Cardiac septum (tissue), 1 donor: ENCODE data around the gene COA8. TPM values are rescaled to one million over a fixed set of nuclear protein-coding genes. Genes with fewer than 3 reads are reported as not detected.

Experiments used
- DNase-seq: peaks from one replicate; pipeline ENCODE4 v3.0.0-alpha.2; 2020; ENCODE audit warnings: low spot score
- intact Hi-C: fragments of 100-400 bp; cut with DNase I; formaldehyde crosslinking; loops from one replicate; pipeline ENCODE4 v1.14.0; 2022
- long read RNA-seq: library from polyadenylated mRNA; unstranded; transcript quantifications from one replicate; pipeline ENCODE4 v2.0.0, GENCODE V29; 2021
- total RNA-seq: library from RNA; stranded (reverse); fragmentation: NEBNext Ultra II Directional; extraction: Animal tissue kit (Norgen Biotek cat#: 25700); gene quantifications from one replicate; pipeline ENCODE4 v1.2.1, GENCODE V29; 2021
- donor health status: DM: no; HTN: no; CAD: no.

COA8 gene, protein sequence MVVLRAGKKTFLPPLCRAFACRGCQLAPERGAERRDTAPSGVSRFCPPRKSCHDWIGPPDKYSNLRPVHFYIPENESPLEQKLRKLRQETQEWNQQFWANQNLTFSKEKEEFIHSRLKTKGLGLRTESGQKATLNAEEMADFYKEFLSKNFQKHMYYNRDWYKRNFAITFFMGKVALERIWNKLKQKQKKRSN
- total RNA-seq: 43.8 TPM
- long read RNA-seq, transcript APOPT1-202 (3 exons, 575 nt): minor isoform, 15 of 97 reads
- long read RNA-seq, transcript APOPT1-201 (5 exons, 2,523 nt): major isoform, 66 of 97 reads
- long read RNA-seq, partial matches to known transcripts: 1 of 97 reads
- long read RNA-seq, other reads (novel, unspliced or antisense): 11 of 97 reads

GRCh38 chr14:103562429-103563225 lies at the start of gene COA8, which contains the start of gene BAG5:
Gene COA8 (plus strand): TSS chr14:103562960. CDS start chr14:103563002, 42 bp downstream.
Gene BAG5 (minus strand): TSS chr14:103562657. CDS start chr14:103561164, 1,493 bp downstream.
- peak; percentile 95 for DNase-seq
- intact Hi-C loops: no loop called here

DNA sequence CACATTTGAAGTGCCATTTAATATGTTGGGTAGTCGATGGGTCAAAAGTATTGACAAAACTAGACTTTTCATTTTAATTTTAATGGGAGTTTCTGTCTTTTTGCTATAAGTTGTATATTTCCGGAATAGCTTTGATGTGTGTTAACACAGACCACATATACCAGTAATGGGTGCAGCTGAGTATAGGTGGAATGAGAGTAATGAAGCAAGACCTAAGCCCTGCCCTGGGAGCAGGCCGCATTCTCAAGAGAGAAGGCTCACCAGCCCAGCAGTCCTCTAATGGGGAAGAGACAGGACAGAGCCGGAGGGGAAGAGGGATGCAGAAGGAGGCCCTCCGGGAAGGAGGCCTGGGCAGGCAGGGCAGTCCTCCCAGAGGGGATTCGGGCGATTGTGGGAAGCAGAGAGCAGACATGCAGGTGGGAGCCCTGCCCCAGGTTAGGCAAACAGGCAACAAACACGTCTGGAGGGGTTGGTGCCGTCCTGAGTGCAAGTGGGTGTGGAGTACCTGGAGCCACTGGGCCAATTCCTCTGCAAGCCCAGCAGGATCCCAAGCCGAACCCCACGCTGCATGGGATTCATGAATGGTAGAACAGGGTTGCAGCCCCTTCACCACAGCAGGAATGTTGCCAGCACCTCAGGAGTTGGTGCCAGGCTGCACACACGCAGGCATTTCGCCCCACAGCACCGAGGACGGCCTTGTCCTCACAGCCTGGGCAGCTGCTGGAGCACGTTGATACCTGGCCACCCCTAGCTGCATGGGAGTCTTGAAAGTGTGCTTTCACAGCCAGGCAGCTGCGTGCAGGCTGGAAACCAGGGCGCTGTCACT lies 48.0 kb upstream of the COA8 start:
- DNase-seq: no peak
- intact Hi-C loops: no loop called here

DNA sequence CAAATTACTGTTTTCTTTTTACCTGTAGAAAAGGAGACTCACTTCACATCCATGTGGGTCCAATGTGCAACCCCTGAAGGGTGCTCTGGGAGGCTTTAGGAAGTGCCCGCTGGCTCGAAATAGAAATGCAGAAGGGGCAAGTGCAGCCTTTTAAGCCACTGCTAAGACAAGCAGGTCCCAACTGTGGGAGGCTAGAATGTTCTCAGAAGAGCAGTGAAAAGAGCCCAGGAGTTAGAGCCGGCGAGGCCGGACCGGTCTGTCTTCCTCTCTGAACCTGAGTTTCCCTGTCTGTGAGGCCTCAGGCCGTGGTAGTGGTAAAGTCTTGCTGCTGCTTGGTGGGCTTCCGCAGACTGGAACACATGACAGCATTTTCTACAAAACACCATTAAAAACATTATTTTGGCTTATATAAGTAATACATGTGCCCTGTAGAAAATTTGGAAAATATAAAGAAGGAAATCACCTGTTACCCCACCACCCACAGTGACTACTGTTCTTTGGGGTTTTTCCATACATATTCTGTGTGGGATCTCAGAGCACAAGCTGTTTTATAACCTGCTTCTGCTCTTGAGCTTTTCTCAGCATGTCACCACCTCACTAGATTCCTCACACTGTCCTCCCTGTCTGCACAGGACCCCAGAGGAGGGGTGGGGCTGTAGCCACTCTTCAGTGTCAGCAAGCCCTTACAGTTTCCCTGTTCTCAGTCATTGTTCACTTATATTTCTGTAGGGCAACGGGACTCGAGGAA lies 46.2 kb upstream of the COA8 start:
- intact Hi-C loops: no loop called here
- no peak for DNase-seq

GRCh38 chr14:103517174-103517566 lies 45.6 kb upstream of the COA8 start:
- no peak for DNase-seq
- intact Hi-C loops: no loop called here

DNA sequence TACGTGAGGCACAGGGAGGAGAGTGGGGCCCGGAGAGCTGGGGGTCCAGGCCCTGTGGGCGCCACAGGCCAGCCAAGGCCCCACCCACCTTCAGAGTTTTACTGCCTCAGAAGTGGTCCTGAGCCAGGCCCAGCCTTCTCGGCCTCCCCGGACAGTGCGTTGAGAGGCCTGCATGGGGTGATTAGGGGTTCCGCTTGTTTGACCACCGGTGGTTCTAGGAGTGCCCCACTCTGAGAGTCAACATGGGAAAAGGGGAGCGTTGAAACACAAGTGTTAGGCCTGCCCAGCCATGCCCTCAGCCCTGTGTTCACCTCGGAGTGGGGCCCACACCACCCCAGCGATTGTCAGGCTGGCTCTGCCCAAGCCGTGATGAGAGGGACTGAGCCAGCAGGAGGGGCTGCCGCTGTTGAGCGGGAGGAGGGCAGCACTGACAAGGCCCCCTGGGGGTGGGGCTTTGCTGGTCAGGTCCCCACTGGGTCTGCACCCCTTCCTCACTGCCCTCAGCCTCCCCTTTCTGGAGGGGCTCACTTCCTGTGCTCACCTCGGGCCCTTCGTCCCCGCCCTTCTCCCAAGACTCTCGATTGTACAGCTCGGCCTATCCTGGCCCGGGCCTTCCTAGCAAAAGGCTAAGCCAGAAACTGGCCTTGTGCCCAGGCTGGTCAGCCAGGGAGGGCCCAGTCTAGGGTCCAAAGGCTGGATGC lies 44.9 kb upstream of the COA8 start:
- peak; percentile 76 for DNase-seq
- intact Hi-C loops: loop anchor here (2.0 kb wide), 1 partner anchor 29 kb away; no protein-coding TSS in a partner anchor

DNA sequence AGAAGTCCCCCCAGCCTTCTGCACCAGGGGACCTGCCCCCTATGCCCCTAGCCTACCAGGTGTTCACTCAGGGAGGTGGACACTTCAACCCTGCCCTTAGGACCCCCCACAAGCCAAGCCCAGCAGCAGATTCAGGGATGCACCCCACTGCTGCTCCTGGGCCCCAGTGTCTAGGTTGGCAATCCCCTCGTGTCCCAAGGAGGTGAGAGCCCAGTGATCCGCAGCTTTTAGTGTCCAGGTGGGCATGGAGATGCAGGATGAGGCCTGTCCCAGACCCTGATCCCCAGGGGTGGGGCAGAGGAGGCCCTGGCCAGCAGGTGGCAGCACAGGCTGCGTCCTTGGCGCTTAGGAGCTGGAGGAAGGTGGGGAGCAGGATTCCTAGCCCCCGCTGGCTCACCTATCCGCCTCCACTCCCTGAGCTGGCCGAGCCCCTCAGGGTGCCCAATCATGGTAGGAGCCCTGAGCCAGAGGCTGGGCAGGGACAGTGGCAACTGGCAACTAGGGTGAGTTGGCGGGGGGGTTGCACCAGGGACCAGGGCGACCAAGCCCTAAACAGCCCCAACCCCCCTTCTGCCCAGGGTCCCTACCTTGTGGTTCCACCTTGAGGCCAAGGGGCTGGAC lies 44.2 kb upstream of the COA8 start:
- intact Hi-C loops: loop anchor here (2.0 kb wide), 1 partner anchor 28 kb away; no protein-coding TSS in a partner anchor
- peak; percentile 85 for DNase-seq

GRCh38 chr14:103519043-103519836 lies 43.5 kb upstream of the COA8 start:
- intact Hi-C loops: loop anchor here (2.0 kb wide), 1 partner anchor 28 kb away; no protein-coding TSS in a partner anchor
- DNase-seq: peak; percentile 69

- intact Hi-C loops: loop anchor here (2.0 kb wide), 1 partner anchor 27 kb away; no protein-coding TSS in a partner anchor
- DNase-seq: no peak
Measured at GRCh38 chr14:103519837-103520212, 42.9 kb upstream of the COA8 start.

GRCh38 chr14:103520269-103520656 lies 42.5 kb upstream of the COA8 start:
- peak; percentile 62 for DNase-seq
- intact Hi-C loops: no loop called here

DNA sequence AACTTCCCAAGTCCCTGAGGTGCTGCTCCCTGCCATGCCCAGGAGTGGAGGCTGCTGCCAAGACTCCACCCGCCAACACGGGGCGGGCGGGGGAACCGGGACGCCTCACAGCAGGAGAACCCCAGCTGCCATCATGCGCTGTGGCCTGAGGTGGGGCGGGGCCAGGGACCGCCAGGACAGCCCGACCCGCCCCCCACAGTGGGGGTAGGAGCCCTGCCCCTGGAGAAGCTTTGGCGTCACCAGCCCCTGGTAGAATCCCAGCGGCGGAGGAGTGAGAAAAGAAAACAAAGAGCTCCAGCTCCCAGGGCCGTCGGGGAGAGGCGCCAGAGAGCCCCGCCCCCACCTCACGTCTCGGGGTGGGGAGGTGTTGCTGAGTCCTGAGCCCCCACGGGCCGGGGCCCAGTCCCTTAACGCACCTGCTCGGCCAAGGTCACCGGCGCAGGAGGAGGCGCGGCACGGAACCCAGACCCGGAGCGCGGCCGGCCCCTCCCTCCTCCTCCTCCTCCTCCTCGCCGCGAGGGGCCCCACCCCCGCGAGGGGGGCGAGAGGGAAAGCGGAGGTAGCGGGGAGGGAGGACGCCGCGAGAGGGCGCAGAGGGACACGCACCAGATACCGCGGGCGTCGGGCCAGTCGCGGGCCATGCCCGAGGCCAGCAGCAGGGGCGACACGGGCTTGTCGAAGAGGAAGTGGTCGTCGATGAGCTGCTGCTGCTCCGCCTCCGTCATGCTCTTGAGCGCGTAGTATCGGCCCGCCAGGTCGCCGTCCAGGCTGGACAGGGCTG lies 41.9 kb upstream of the COA8 start:
- DNase-seq: peak; percentile 90
- intact Hi-C loops: no loop called here

DNA sequence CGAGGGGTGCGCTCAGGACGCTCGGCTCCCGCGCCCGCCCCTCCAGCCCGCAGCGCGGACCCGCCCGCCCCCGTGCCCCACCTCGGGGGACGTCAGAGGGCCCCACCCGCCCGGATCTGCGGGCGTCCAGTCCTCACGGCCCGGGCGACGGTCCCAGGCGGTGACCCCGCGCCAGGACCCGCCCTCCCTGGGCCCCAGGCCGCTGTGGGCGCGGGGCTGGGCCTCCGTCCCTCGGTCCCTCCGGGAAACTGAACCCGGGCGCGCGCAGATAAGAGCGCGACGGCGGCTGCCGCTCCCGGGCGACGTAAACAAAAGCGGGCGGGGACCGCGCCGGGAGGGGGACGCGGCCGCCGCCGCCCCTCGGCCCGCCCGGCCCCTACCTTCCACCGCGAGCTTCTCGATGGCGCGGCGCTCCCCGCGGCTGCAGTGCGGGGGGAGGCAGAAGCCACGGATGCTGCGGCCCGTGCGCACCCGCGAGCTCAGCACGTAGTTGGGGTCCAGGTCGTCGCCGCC lies 41.3 kb upstream of the COA8 start:
- intact Hi-C loops: no loop called here
- DNase-seq: no peak

GRCh38 chr14:103521951-103522563 lies 40.7 kb upstream of the COA8 start:
- intact Hi-C loops: no loop called here
- peak; percentile 71 for DNase-seq

- intact Hi-C loops: no loop called here
- DNase-seq: no peak
Measured at GRCh38 chr14:103522649-103523574, 39.8 kb upstream of the COA8 start, which contains the start of gene CKB. Gene CKB (minus strand): TSS chr14:103522830. CDS start chr14:103522493, 337 bp downstream.

DNA sequence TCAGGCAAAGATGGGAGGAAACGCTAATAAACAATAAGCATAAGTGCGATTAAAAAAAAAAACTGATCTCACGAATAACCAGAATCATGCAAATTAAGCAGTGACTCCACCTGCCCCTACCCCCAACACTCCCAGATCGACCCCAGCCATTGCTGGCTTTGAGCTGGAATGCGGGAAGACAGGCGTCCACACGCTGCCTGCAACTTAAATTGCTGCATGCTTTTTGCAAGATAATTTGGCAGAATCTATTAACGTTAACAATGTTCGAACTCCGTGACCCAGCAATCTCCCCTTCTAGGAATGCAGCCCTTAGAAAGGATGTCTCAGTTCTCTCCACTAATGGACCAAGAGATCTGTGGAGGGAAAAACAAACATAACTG lies 39.2 kb upstream of the COA8 start:
- no peak for DNase-seq
- intact Hi-C loops: no loop called here
